ENCODE results near the gene DPAGT1. TPM values are rescaled to one million over a fixed set of nuclear protein-coding genes. Genes with fewer than 3 reads are reported as not detected.
A peak's percentile ranks its signal among the peaks of the same experiment; 100 is the strongest.
"Not testable (repeated sequence)": the region's sequence is repeated elsewhere in the genome, so short reads cannot be mapped to it uniquely, and the experiment has no call there.

The DPAGT1 gene
- 82.2 and 83.4 TPM in 2 replicates for total RNA-seq

GRCh38 chr11:119101759-119102423 is at the start of gene DPAGT1:
TSS of gene DPAGT1 (minus strand) at chr11:119101853. CDS start at chr11:119101655, 198 bp downstream.
- no peaks in the 10 kb centered on the region for H3K27me3 Mint-ChIP-seq (ENCODE audit: low read depth)
- peak within 1 kb of the TSS; percentile 98 for H3K27ac Mint-ChIP-seq
- peak within 1 kb of the TSS; percentile 91 for H3K4me3 Mint-ChIP-seq (ENCODE audit: low read depth)
- peaks cover 33% of the 10 kb centered on the region for H3K36me3 Mint-ChIP-seq (ENCODE audit: low read depth)
- DNase-seq (ENCODE audit: low spot score): peak; percentile 84
- no peaks in the 10 kb centered on the region for H3K9me3 Mint-ChIP-seq
- intact Hi-C loops (cut with micrococcal nuclease): loop anchor here (1.0 to 5.0 kb wide), 6 partner anchors 8 to 232 kb away; partner anchors contain the start of genes BCL9L, NLRX1, RNF26 and VPS11
- peaks cover 32% of the 10 kb centered on the region for H3K4me1 Mint-ChIP-seq (ENCODE audit: low read depth)

GRCh38 chr11:119149786-119150275 is 48.2 kb upstream of the DPAGT1 start:
- H3K4me1 Mint-ChIP-seq (ENCODE audit: low read depth): peaks cover 2% of the 10 kb centered on the region
- no peak overlapping the region for H3K27ac Mint-ChIP-seq
- H3K27me3 Mint-ChIP-seq (ENCODE audit: low read depth): peaks cover 59% of the 10 kb centered on the region
- DNase-seq (ENCODE audit: low spot score): no peak
- H3K4me3 Mint-ChIP-seq (ENCODE audit: low read depth): no peak overlapping the region
- intact Hi-C loops (cut with micrococcal nuclease): no loop called here
- H3K36me3 Mint-ChIP-seq (ENCODE audit: low read depth): no peaks in the 10 kb centered on the region
- no peaks in the 10 kb centered on the region for H3K9me3 Mint-ChIP-seq

- no peak within 1 kb of the TSS for H3K27ac Mint-ChIP-seq
- DNase-seq (ENCODE audit: low spot score): no peak
- no peaks in the 10 kb centered on the region for H3K9me3 Mint-ChIP-seq
- H3K27me3 Mint-ChIP-seq (ENCODE audit: low read depth): peaks cover 59% of the 10 kb centered on the region
- intact Hi-C loops (cut with micrococcal nuclease): no loop called here
- no peaks in the 10 kb centered on the region for H3K36me3 Mint-ChIP-seq (ENCODE audit: low read depth)
- peaks cover 2% of the 10 kb centered on the region for H3K4me1 Mint-ChIP-seq (ENCODE audit: low read depth)
- peak within 1 kb of the TSS; percentile 64 for H3K4me3 Mint-ChIP-seq (ENCODE audit: low read depth)
These were observed 47.5 kb upstream of the DPAGT1 start, which contains the start of gene ABCG4 for GRCh38 chr11:119149018-119149785. TSS of gene ABCG4 (plus strand) at chr11:119149052. CDS start at chr11:119149966, 914 bp downstream.

- Mint-ChIP-seq H3K4me1 (ENCODE audit: low read depth) (peaks cover 2% of the 10 kb centered on the region), H3K36me3 (ENCODE audit: low read depth) (no peaks in the 10 kb centered on the region), H3K27ac (no peak overlapping the region), H3K27me3 (ENCODE audit: low read depth) (peaks cover 61% of the 10 kb centered on the region), H3K9me3 (no peaks in the 10 kb centered on the region), H3K4me3 (ENCODE audit: low read depth) (peak overlapping the region; percentile 64)
- no peak for DNase-seq (ENCODE audit: low spot score)
- intact Hi-C loops (cut with micrococcal nuclease): no loop called here
These were observed 47.0 kb upstream of the DPAGT1 start for GRCh38 chr11:119148720-119149017.

- Mint-ChIP-seq H3K36me3 (ENCODE audit: low read depth) (no peaks in the 10 kb centered on the region), H3K4me3 (ENCODE audit: low read depth) (peak overlapping the region; percentile 64), H3K4me1 (ENCODE audit: low read depth) (peaks cover 2% of the 10 kb centered on the region), H3K27ac (no peak overlapping the region), H3K9me3 (no peaks in the 10 kb centered on the region), H3K27me3 (ENCODE audit: low read depth) (peaks cover 65% of the 10 kb centered on the region)
- intact Hi-C loops (cut with micrococcal nuclease): no loop called here
- DNase-seq (ENCODE audit: low spot score): no peak
These were observed 46.1 kb upstream of the DPAGT1 start for GRCh38 chr11:119147604-119148333.

- Mint-ChIP-seq H3K36me3 (ENCODE audit: low read depth) (no peaks in the 10 kb centered on the region), H3K27me3 (ENCODE audit: low read depth) (peaks cover 52% of the 10 kb centered on the region), H3K4me1 (ENCODE audit: low read depth) (peaks cover 2% of the 10 kb centered on the region), H3K27ac (no peak overlapping the region), H3K9me3 (no peaks in the 10 kb centered on the region), H3K4me3 (ENCODE audit: low read depth) (no peak overlapping the region)
- no peak for DNase-seq (ENCODE audit: low spot score)
- intact Hi-C loops (cut with micrococcal nuclease): loop anchor here (2.0 kb wide), 1 partner anchor 51 kb away; no protein-coding TSS in a partner anchor
These were observed 43.9 kb upstream of the DPAGT1 start for GRCh38 chr11:119145551-119145950.

- H3K4me3 Mint-ChIP-seq (ENCODE audit: low read depth): no peak overlapping the region
- no peak overlapping the region for H3K27ac Mint-ChIP-seq
- peaks cover 2% of the 10 kb centered on the region for H3K4me1 Mint-ChIP-seq (ENCODE audit: low read depth)
- H3K27me3 Mint-ChIP-seq (ENCODE audit: low read depth): peaks cover 46% of the 10 kb centered on the region
- intact Hi-C loops (cut with micrococcal nuclease): loop anchor here (2.0 kb wide), 1 partner anchor 52 kb away; no protein-coding TSS in a partner anchor
- DNase-seq (ENCODE audit: low spot score): no peak
- H3K36me3 Mint-ChIP-seq (ENCODE audit: low read depth): no peaks in the 10 kb centered on the region
- no peaks in the 10 kb centered on the region for H3K9me3 Mint-ChIP-seq
These were observed 43.3 kb upstream of the DPAGT1 start for GRCh38 chr11:119144825-119145486.

- intact Hi-C loops (cut with micrococcal nuclease); H3K9me3 Mint-ChIP-seq; H3K27ac Mint-ChIP-seq; H3K36me3 Mint-ChIP-seq (ENCODE audit: low read depth); H3K4me1 Mint-ChIP-seq (ENCODE audit: low read depth); DNase-seq (ENCODE audit: low spot score); H3K4me3 Mint-ChIP-seq (ENCODE audit: low read depth): not testable (repeated sequence)
- peaks cover 23% of the 10 kb centered on the region for H3K27me3 Mint-ChIP-seq (ENCODE audit: low read depth)
These were observed 37.6 kb upstream of the DPAGT1 start for GRCh38 chr11:119139276-119139675.

- H3K27ac Mint-ChIP-seq: no peak overlapping the region
- peaks cover 42% of the 10 kb centered on the region for H3K36me3 Mint-ChIP-seq (ENCODE audit: low read depth)
These were observed 32.8 kb upstream of the DPAGT1 start for GRCh38 chr11:119134389-119134978.

GRCh38 chr11:119130662-119131061 is 29.0 kb upstream of the DPAGT1 start:
- Mint-ChIP-seq H3K36me3 (ENCODE audit: low read depth) (peaks cover 51% of the 10 kb centered on the region), H3K4me1 (ENCODE audit: low read depth) (peaks cover 3% of the 10 kb centered on the region), H3K4me3 (ENCODE audit: low read depth) (no peak overlapping the region), H3K9me3 (no peaks in the 10 kb centered on the region), H3K27me3 (ENCODE audit: low read depth) (no peaks in the 10 kb centered on the region), H3K27ac (no peak overlapping the region)
- intact Hi-C loops (cut with micrococcal nuclease): no loop called here
- no peak for DNase-seq (ENCODE audit: low spot score)

More at GRCh38 chr11:119134389-119134978, 32.8 kb upstream of the DPAGT1 start:
- H3K27me3 Mint-ChIP-seq (ENCODE audit: low read depth): peaks cover 12% of the 10 kb centered on the region
- intact Hi-C loops (cut with micrococcal nuclease): no loop called here
- no peak overlapping the region for H3K4me3 Mint-ChIP-seq (ENCODE audit: low read depth)
- no peaks in the 10 kb centered on the region for H3K4me1 Mint-ChIP-seq (ENCODE audit: low read depth)
- DNase-seq (ENCODE audit: low spot score): no peak
- H3K9me3 Mint-ChIP-seq: no peaks in the 10 kb centered on the region

GRCh38 chr11:119126675-119127268 is 25.1 kb upstream of the DPAGT1 start:
- Mint-ChIP-seq H3K27ac (peak overlapping the region; percentile 39), H3K4me1 (ENCODE audit: low read depth) (peaks cover 14% of the 10 kb centered on the region), H3K27me3 (ENCODE audit: low read depth) (no peaks in the 10 kb centered on the region), H3K36me3 (ENCODE audit: low read depth) (peaks cover 46% of the 10 kb centered on the region), H3K4me3 (ENCODE audit: low read depth) (no peak overlapping the region), H3K9me3 (no peaks in the 10 kb centered on the region)
- no peak for DNase-seq (ENCODE audit: low spot score)
- intact Hi-C loops (cut with micrococcal nuclease): no loop called here

Data from activated T-helper 2 cell treated with anti-CD3 and anti-CD28 coated beads, Interferon-gamma antibody, Interleukin-2, Interleukin-4, amounts not matched to agents 10 μg/mL and 5 μg/mL and 100 μg/mL, durations not matched to agents 14 hours and 24 hours and 36 hours (primary cell).